Measurements from ENCODE around the gene SLC10A3.

Gene SLC10A3

GRCh38 chrX:154488336-154489075, 1.9 kb downstream of the SLC10A3 start:
- peaks cover 27% of the 10 kb centered on the region for H3K4me1 ChIP-seq (ENCODE audit: control insufficient read depth, insufficient read depth, low read length)

GRCh38 chrX:154487518-154488290, 2.7 kb downstream of the SLC10A3 start:
- H3K4me3 ChIP-seq (ENCODE audit: low read length): no peak overlapping the region
- H3K4me2 ChIP-seq (ENCODE audit: low read length): no peak overlapping the region
- peaks cover 26% of the 10 kb centered on the region for H3K36me3 ChIP-seq (ENCODE audit: insufficient read depth, low read length)
- no peaks in the 10 kb centered on the region for H3K9me3 ChIP-seq (replicated peaks; ENCODE audit: low read length)
- H3K4me1 ChIP-seq (ENCODE audit: control insufficient read depth, insufficient read depth, low read length): peaks cover 27% of the 10 kb centered on the region
- no peaks in the 10 kb centered on the region for H3K27me3 ChIP-seq (ENCODE audit: control insufficient read depth, insufficient read depth, low read length)
- H3K9ac ChIP-seq (ENCODE audit: low read depth, low read length): no peak overlapping the region

More at GRCh38 chrX:154488336-154489075, 1.9 kb downstream of the SLC10A3 start:
- Histone ChIP-seq H3K4me3 (ENCODE audit: low read length) (no peak overlapping the region), H3K9me3 (replicated peaks; ENCODE audit: low read length) (no peaks in the 10 kb centered on the region), H3K27me3 (ENCODE audit: control insufficient read depth, insufficient read depth, low read length) (no peaks in the 10 kb centered on the region), H3K36me3 (ENCODE audit: insufficient read depth, low read length) (peaks cover 24% of the 10 kb centered on the region), H3K4me2 (ENCODE audit: low read length) (peak overlapping the region; percentile 86), H3K9ac (ENCODE audit: low read depth, low read length) (no peak overlapping the region)

- Histone ChIP-seq H3K4me1 (ENCODE audit: control insufficient read depth, insufficient read depth, low read length) (peaks cover 27% of the 10 kb centered on the region), H3K36me3 (ENCODE audit: insufficient read depth, low read length) (peaks cover 26% of the 10 kb centered on the region), H3K4me3 (ENCODE audit: low read length) (peak within 1 kb of the TSS; percentile 77), H3K9me3 (replicated peaks; ENCODE audit: low read length) (no peaks in the 10 kb centered on the region), H3K4me2 (ENCODE audit: low read length) (peak within 1 kb of the TSS; percentile 85), H3K27me3 (ENCODE audit: control insufficient read depth, insufficient read depth, low read length) (no peaks in the 10 kb centered on the region), H3K9ac (ENCODE audit: low read depth, low read length) (peak within 1 kb of the TSS; percentile 73)
Observed at GRCh38 chrX:154486396-154487207, 3.8 kb downstream of the SLC10A3 start, which contains the start of gene UBL4A. Gene UBL4A (minus strand): TSS chrX:154486615. CDS start chrX:154486584, 31 bp downstream.

GRCh38 chrX:154486052-154486395, 4.4 kb downstream of the SLC10A3 start:
- Histone ChIP-seq H3K9me3 (replicated peaks; ENCODE audit: low read length) (no peaks in the 10 kb centered on the region), H3K4me2 (ENCODE audit: low read length) (peak overlapping the region; percentile 85), H3K4me3 (ENCODE audit: low read length) (peak overlapping the region; percentile 77), H3K9ac (ENCODE audit: low read depth, low read length) (peak overlapping the region; percentile 73), H3K36me3 (ENCODE audit: insufficient read depth, low read length) (peaks cover 26% of the 10 kb centered on the region), H3K4me1 (ENCODE audit: control insufficient read depth, insufficient read depth, low read length) (peaks cover 27% of the 10 kb centered on the region), H3K27me3 (ENCODE audit: control insufficient read depth, insufficient read depth, low read length) (no peaks in the 10 kb centered on the region)

- Histone ChIP-seq H3K27me3 (ENCODE audit: control insufficient read depth, insufficient read depth, low read length) (no peaks in the 10 kb centered on the region), H3K9ac (ENCODE audit: low read depth, low read length) (peak overlapping the region; percentile 73), H3K4me2 (ENCODE audit: low read length) (peak overlapping the region; percentile 85), H3K4me3 (ENCODE audit: low read length) (peak overlapping the region; percentile 77), H3K4me1 (ENCODE audit: control insufficient read depth, insufficient read depth, low read length) (peaks cover 27% of the 10 kb centered on the region), H3K36me3 (ENCODE audit: insufficient read depth, low read length) (peaks cover 26% of the 10 kb centered on the region), H3K9me3 (replicated peaks; ENCODE audit: low read length) (no peaks in the 10 kb centered on the region)
Observed at GRCh38 chrX:154485150-154486051, 5.0 kb downstream of the SLC10A3 start.

GRCh38 chrX:154484255-154485149, 5.9 kb downstream of the SLC10A3 start:
- no peak overlapping the region for H3K9ac ChIP-seq (ENCODE audit: low read depth, low read length)
- peak overlapping the region; percentile 85 for H3K4me2 ChIP-seq (ENCODE audit: low read length)
- no peaks in the 10 kb centered on the region for H3K27me3 ChIP-seq (ENCODE audit: control insufficient read depth, insufficient read depth, low read length)
- peaks cover 27% of the 10 kb centered on the region for H3K4me1 ChIP-seq (ENCODE audit: control insufficient read depth, insufficient read depth, low read length)
- H3K36me3 ChIP-seq (ENCODE audit: insufficient read depth, low read length): peaks cover 26% of the 10 kb centered on the region
- peak overlapping the region; percentile 77 for H3K4me3 ChIP-seq (ENCODE audit: low read length)
- no peaks in the 10 kb centered on the region for H3K9me3 ChIP-seq (replicated peaks; ENCODE audit: low read length)

- Histone ChIP-seq H3K4me3 (ENCODE audit: low read length) (no peak overlapping the region), H3K4me1 (ENCODE audit: control insufficient read depth, insufficient read depth, low read length) (peaks cover 30% of the 10 kb centered on the region), H3K27me3 (ENCODE audit: control insufficient read depth, insufficient read depth, low read length) (no peaks in the 10 kb centered on the region), H3K4me2 (ENCODE audit: low read length) (no peak overlapping the region), H3K36me3 (ENCODE audit: insufficient read depth, low read length) (peaks cover 21% of the 10 kb centered on the region), H3K9me3 (replicated peaks; ENCODE audit: low read length) (no peaks in the 10 kb centered on the region), H3K9ac (ENCODE audit: low read depth, low read length) (no peak overlapping the region)
Observed at GRCh38 chrX:154483325-154483724, 7.1 kb downstream of the SLC10A3 start.

GRCh38 chrX:154482786-154483185, 7.6 kb downstream of the SLC10A3 start:
- Histone ChIP-seq H3K4me3 (ENCODE audit: low read length) (no peak overlapping the region), H3K36me3 (ENCODE audit: insufficient read depth, low read length) (peaks cover 15% of the 10 kb centered on the region), H3K4me2 (ENCODE audit: low read length) (no peak overlapping the region), H3K27me3 (ENCODE audit: control insufficient read depth, insufficient read depth, low read length) (no peaks in the 10 kb centered on the region), H3K9ac (ENCODE audit: low read depth, low read length) (no peak overlapping the region), H3K9me3 (replicated peaks; ENCODE audit: low read length) (no peaks in the 10 kb centered on the region), H3K4me1 (ENCODE audit: control insufficient read depth, insufficient read depth, low read length) (peaks cover 35% of the 10 kb centered on the region)

- no peak overlapping the region for H3K4me3 ChIP-seq (ENCODE audit: low read length)
- peaks cover 13% of the 10 kb centered on the region for H3K36me3 ChIP-seq (ENCODE audit: insufficient read depth, low read length)
- H3K27me3 ChIP-seq (ENCODE audit: control insufficient read depth, insufficient read depth, low read length): no peaks in the 10 kb centered on the region
- peaks cover 33% of the 10 kb centered on the region for H3K4me1 ChIP-seq (ENCODE audit: control insufficient read depth, insufficient read depth, low read length)
- no peaks in the 10 kb centered on the region for H3K9me3 ChIP-seq (replicated peaks; ENCODE audit: low read length)
- H3K4me2 ChIP-seq (ENCODE audit: low read length): no peak overlapping the region
- no peak overlapping the region for H3K9ac ChIP-seq (ENCODE audit: low read depth, low read length)
Observed at GRCh38 chrX:154481911-154482601, 8.4 kb downstream of the SLC10A3 start.
